Esophagus muscularis mucosa (tissue), 3 donors: Measurements from ENCODE around the gene STK32B.

ENCODE experiments used
- POLR2A ChIP-seq: fragments of 450-650 bp; IDR thresholded peaks from one replicate; pipeline ENCODE4 v1.6.1; 2017; ENCODE audit warnings: antibody characterized with exemption, moderate library complexity, mild to moderate bottlenecking, low read depth
- TF ChIP-seq, protein P1 (sequence below), 3 experiments: fragments of 200-600 bp in 2 of 3; fragments of 450-650 bp in 1 of 3; sonication (generic) in 2 of 3; IDR thresholded peaks; one replicate each; pipeline ENCODE4 v1.5.1; 2017 to 2019; ENCODE audit warnings: antibody characterized with exemption in 3 of 3, mild to moderate bottlenecking in 2 of 3, moderate library complexity in 1 of 3

GRCh38 chr4:5355846-5356245, 304.6 kb downstream of the STK32B start:
- no peak for TF ChIP-seq POLR2A
- TF ChIP-seq, protein P1, sequence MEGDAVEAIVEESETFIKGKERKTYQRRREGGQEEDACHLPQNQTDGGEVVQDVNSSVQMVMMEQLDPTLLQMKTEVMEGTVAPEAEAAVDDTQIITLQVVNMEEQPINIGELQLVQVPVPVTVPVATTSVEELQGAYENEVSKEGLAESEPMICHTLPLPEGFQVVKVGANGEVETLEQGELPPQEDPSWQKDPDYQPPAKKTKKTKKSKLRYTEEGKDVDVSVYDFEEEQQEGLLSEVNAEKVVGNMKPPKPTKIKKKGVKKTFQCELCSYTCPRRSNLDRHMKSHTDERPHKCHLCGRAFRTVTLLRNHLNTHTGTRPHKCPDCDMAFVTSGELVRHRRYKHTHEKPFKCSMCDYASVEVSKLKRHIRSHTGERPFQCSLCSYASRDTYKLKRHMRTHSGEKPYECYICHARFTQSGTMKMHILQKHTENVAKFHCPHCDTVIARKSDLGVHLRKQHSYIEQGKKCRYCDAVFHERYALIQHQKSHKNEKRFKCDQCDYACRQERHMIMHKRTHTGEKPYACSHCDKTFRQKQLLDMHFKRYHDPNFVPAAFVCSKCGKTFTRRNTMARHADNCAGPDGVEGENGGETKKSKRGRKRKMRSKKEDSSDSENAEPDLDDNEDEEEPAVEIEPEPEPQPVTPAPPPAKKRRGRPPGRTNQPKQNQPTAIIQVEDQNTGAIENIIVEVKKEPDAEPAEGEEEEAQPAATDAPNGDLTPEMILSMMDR (IDR thresholded peaks at IDR 0.05): no peak
